Measurements from ENCODE around the gene CPNE6. TPM values are rescaled to one million over a fixed set of nuclear protein-coding genes. Genes with fewer than 3 reads are reported as not detected.

CPNE6 gene
- total RNA-seq, 1 donor from 2014 or later: not detected

DNA sequence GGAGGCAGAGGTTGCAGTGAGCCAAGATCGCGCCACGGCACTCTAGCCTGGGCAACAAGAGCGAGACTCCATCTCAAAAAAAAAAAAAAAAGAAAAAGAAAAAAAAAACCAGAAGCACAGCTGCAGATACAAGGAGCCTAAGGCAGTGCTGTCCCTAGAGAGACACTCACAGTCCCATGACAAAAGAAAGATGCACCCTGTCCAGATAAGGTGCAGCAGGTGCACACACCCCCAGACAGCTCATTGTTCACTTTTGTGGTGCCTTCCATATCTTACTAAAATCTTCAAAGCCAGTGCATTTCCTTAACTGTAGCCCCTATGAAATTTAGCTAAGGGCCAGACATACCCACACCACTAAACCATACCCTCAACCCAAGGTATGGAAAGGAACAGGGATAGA is 51.1 kb downstream of the CPNE6 start:
- no peaks in the 10 kb centered on the region for H3K27me3 ChIP-seq
- DNase-seq (ENCODE audit: low spot score): no peak
- Mint-ChIP-seq H3K4me1 (no peaks in the 10 kb centered on the region), H3K27me3 (ENCODE audit: insufficient read depth, low read depth) (no peaks in the 10 kb centered on the region), H3K27ac (no peak overlapping the region), H3K36me3 (peaks cover 12% of the 10 kb centered on the region), H3K9me3 (no peaks in the 10 kb centered on the region), H3K4me3 (no peak overlapping the region)
- H3K79me2 ChIP-seq (ENCODE audit: low read depth): no peaks in the 10 kb centered on the region
- H3K9ac ChIP-seq: no peak overlapping the region
- H3K27ac ChIP-seq: no peak overlapping the region
- H3K36me3 ChIP-seq: no peaks in the 10 kb centered on the region
- no peaks in the 10 kb centered on the region for H4K20me1 ChIP-seq (ENCODE audit: low read depth)
- no peaks in the 10 kb centered on the region for H3K9me3 ChIP-seq (ENCODE audit: low read depth)
- H3K4me3 ChIP-seq: no peak overlapping the region
- H3K4me2 ChIP-seq: no peak overlapping the region
- no peaks in the 10 kb centered on the region for H3F3A ChIP-seq (ENCODE audit: low read depth)
- no peak overlapping the region for H2AFZ ChIP-seq (replicated peaks)
- no peak for TF ChIP-seq EZH2 (IDR thresholded peaks at IDR 0.05)
- TF ChIP-seq CTCF (IDR thresholded peaks at IDR 0.05): no peak
- TF ChIP-seq EZH2phosphoT487 (IDR thresholded peaks at IDR 0.05): no peak
- H3K4me1 ChIP-seq: no peaks in the 10 kb centered on the region

DNA sequence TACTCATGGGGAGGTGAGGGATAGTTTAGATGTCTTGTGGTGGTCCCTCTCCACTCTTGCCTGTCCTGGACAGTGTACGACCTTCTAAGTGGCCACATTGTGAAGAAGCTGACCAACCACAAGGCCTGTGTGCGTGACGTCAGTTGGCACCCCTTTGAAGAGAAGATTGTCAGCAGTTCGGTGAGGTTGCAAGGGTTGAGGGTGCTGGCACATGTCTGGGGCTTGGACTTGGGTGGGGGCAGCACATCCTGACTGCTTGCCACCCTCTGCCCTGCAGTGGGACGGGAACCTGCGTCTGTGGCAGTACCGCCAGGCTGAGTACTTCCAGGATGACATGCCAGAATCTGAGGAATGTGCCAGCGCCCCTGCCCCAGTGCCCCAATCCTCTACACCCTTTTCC is 51.5 kb downstream of the CPNE6 start:
- no peak overlapping the region for H3K4me2 ChIP-seq
- DNase-seq (ENCODE audit: low spot score): no peak
- Mint-ChIP-seq H3K27me3 (ENCODE audit: insufficient read depth, low read depth) (no peaks in the 10 kb centered on the region), H3K4me3 (no peak overlapping the region), H3K9me3 (no peaks in the 10 kb centered on the region), H3K27ac (no peak overlapping the region), H3K4me1 (no peaks in the 10 kb centered on the region), H3K36me3 (peaks cover 12% of the 10 kb centered on the region)
- H3K4me3 ChIP-seq: no peak overlapping the region
- no peak for TF ChIP-seq EZH2phosphoT487 (IDR thresholded peaks at IDR 0.05)
- no peaks in the 10 kb centered on the region for H3K36me3 ChIP-seq
- H3K4me1 ChIP-seq: no peaks in the 10 kb centered on the region
- no peaks in the 10 kb centered on the region for H3K9me3 ChIP-seq (ENCODE audit: low read depth)
- no peaks in the 10 kb centered on the region for H4K20me1 ChIP-seq (ENCODE audit: low read depth)
- no peak overlapping the region for H2AFZ ChIP-seq (replicated peaks)
- no peaks in the 10 kb centered on the region for H3K27me3 ChIP-seq
- no peaks in the 10 kb centered on the region for H3F3A ChIP-seq (ENCODE audit: low read depth)
- no peaks in the 10 kb centered on the region for H3K79me2 ChIP-seq (ENCODE audit: low read depth)
- no peak overlapping the region for H3K27ac ChIP-seq
- no peak overlapping the region for H3K9ac ChIP-seq

- Histone ChIP-seq H3K79me2 (ENCODE audit: low read depth) (no peaks in the 10 kb centered on the region), H3F3A (ENCODE audit: low read depth) (no peaks in the 10 kb centered on the region), H3K9ac (no peak overlapping the region), H3K27ac (no peak overlapping the region), H3K4me1 (no peaks in the 10 kb centered on the region), H2AFZ (replicated peaks) (no peak overlapping the region), H3K9me3 (ENCODE audit: low read depth) (no peaks in the 10 kb centered on the region), H3K4me3 (no peak overlapping the region), H4K20me1 (ENCODE audit: low read depth) (no peaks in the 10 kb centered on the region), H3K4me2 (no peak overlapping the region), H3K36me3 (no peaks in the 10 kb centered on the region), H3K27me3 (no peaks in the 10 kb centered on the region)
- TF ChIP-seq EZH2 (IDR thresholded peaks at IDR 0.05) (no peak), EZH2phosphoT487 (IDR thresholded peaks at IDR 0.05) (no peak), CTCF (IDR thresholded peaks at IDR 0.05) (no peak)
- no peaks in the 10 kb centered on the region for H3K9me3 Mint-ChIP-seq
- H3K4me3 Mint-ChIP-seq: no peak overlapping the region
- peaks cover 9% of the 10 kb centered on the region for H3K36me3 Mint-ChIP-seq
- DNase-seq (ENCODE audit: low spot score): no peak
- no peaks in the 10 kb centered on the region for H3K4me1 Mint-ChIP-seq
- H3K27ac Mint-ChIP-seq: peak overlapping the region; percentile 29
- H3K27me3 Mint-ChIP-seq (ENCODE audit: insufficient read depth, low read depth): no peaks in the 10 kb centered on the region
Measured at GRCh38 chr14:24123424-24124417, 52.4 kb downstream of the CPNE6 start.

- Histone ChIP-seq H3F3A (ENCODE audit: low read depth) (no peaks in the 10 kb centered on the region), H3K9ac (no peak overlapping the region), H4K20me1 (ENCODE audit: low read depth) (no peaks in the 10 kb centered on the region), H3K9me3 (ENCODE audit: low read depth) (no peaks in the 10 kb centered on the region), H3K27me3 (no peaks in the 10 kb centered on the region), H3K27ac (no peak overlapping the region), H3K79me2 (ENCODE audit: low read depth) (no peaks in the 10 kb centered on the region), H3K4me3 (no peak overlapping the region), H3K4me1 (no peaks in the 10 kb centered on the region), H3K36me3 (no peaks in the 10 kb centered on the region), H2AFZ (replicated peaks) (no peak overlapping the region), H3K4me2 (no peak overlapping the region)
- Mint-ChIP-seq H3K27me3 (ENCODE audit: insufficient read depth, low read depth) (no peaks in the 10 kb centered on the region), H3K4me3 (no peak overlapping the region), H3K27ac (no peak overlapping the region), H3K9me3 (no peaks in the 10 kb centered on the region), H3K4me1 (no peaks in the 10 kb centered on the region), H3K36me3 (no peaks in the 10 kb centered on the region)
- no peak for TF ChIP-seq CTCF (IDR thresholded peaks at IDR 0.05)
- TF ChIP-seq EZH2phosphoT487 (IDR thresholded peaks at IDR 0.05): no peak
- no peak for TF ChIP-seq EZH2 (IDR thresholded peaks at IDR 0.05)
- DNase-seq (ENCODE audit: low spot score): no peak
Measured at GRCh38 chr14:24126939-24127338, 55.6 kb downstream of the CPNE6 start.
